ENCODE measurements around the gene AQP2. TPM values are rescaled to one million over a fixed set of nuclear protein-coding genes. Genes with fewer than 3 reads are reported as not detected.
A peak's percentile ranks its signal among the peaks of the same experiment; 100 is the strongest.

Gene AQP2
- total and polyA plus RNA-seq, 4 donors, result not detected

DNA sequence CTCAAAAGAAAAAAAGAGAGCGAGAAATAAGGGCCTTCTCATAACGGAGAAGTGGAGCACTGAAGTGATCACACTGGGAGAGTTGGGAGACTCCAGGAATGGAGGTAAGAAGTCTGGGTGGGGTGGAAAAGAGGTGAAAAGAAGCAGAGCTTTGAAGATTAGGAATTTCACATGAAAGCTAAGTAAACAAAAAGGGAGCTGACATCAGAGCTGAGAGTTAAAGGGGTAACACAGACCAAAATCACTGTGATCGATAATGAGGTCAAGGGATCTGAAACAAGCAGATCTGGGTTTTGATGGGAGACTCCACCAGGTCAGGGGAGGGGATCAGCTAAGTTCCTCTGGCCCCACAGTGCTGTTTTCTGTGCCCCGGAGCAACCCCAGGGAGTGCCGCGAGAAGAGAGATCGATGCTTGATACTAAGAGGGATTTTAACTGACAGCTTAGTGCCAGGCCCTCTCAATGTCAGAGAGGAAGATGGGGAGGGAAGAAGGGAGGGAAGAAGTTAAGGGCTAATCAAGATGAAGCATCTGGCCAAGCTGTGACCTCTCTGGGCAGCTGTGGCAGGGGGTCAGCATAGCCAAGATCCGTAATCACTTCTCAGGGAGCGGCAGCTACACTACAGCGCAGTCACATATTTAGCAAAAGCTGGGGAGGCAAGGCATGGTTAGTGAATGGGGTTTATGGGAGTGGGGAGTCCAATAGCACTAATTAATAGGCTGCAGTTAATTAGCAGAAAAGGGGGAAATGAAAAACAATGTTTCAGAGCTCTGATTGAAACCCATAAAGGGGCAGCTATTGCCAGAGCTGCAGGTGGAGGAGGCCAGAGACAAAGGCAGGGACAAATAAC lies 30.2 kb downstream of the AQP2 start:
- Histone ChIP-seq H3K9ac (ENCODE audit: low read depth in 1 of 2, low read length in 2 of 2) (no peak overlapping the region), H3K36me3 (ENCODE audit: control insufficient read depth in 4 of 4, insufficient read depth in 3 of 4, low read depth in 1 of 4, low read length in 3 of 4) (no peaks in the 10 kb centered on the region), H3K27me3 (ENCODE audit: control insufficient read depth in 4 of 4, insufficient read depth in 4 of 4, low read length in 3 of 4) (no peaks in the 10 kb centered on the region), H3K27ac (ENCODE audit: low read depth in 1 of 2, low read length in 2 of 2) (no peak overlapping the region), H3K9me3 (ENCODE audit: control insufficient read depth in 4 of 4, low read length in 3 of 4) (no peaks in the 10 kb centered on the region), H3K4me1 (ENCODE audit: control insufficient read depth in 4 of 4, insufficient read depth in 4 of 4, low read length in 3 of 4) (peaks cover 0 to 8% (median 3%) of the 10 kb centered on the region in 4 donors), H3K4me3 (ENCODE audit: low read depth in 1 of 3, low read length in 3 of 3) (no peak overlapping the region)
- no peak for DNase-seq (ENCODE audit: low spot score)
- no peak for TF ChIP-seq SP1 (IDR thresholded peaks at IDR 0.05)
- TF ChIP-seq HNF4A (conservative IDR thresholded peaks at IDR 0.05), result no peak
- TF ChIP-seq RXRA (IDR thresholded peaks at IDR 0.05), result peak in 1 of 2 donors; percentile 39
- TF ChIP-seq TAF1 (conservative IDR thresholded peaks at IDR 0.05), result no peak
- no peak for TF ChIP-seq FOXA1 (IDR thresholded peaks at IDR 0.05)
- no peak for TF ChIP-seq JUND (IDR thresholded peaks at IDR 0.05)
- no peak for TF ChIP-seq REST (IDR thresholded peaks at IDR 0.05)
- TF ChIP-seq NR2F2 (IDR thresholded peaks at IDR 0.05), result no peak
- no peak for TF ChIP-seq GABPA (IDR thresholded peaks at IDR 0.05 in 1 of 2, conservative IDR thresholded peaks at IDR 0.05 in 1 of 2)
- 88% methylated on average over 10 of the region's 10 CpGs for WGBS

- no peak overlapping the region for H3K27ac ChIP-seq (ENCODE audit: low read depth in 1 of 2, low read length in 2 of 2)
Measured at GRCh38 chr12:49982246-49983087, 31.9 kb downstream of the AQP2 start.

More at GRCh38 chr12:49982246-49983087, 31.9 kb downstream of the AQP2 start:
- DNase-seq (ENCODE audit: low spot score), result no peak
- peaks cover 0 to 8% (median 3%) of the 10 kb centered on the region in 4 donors for H3K4me1 ChIP-seq (ENCODE audit: control insufficient read depth in 4 of 4, insufficient read depth in 4 of 4, low read length in 3 of 4)
- H3K27me3 ChIP-seq (ENCODE audit: control insufficient read depth in 4 of 4, insufficient read depth in 4 of 4, low read length in 3 of 4), result no peaks in the 10 kb centered on the region
- no peaks in the 10 kb centered on the region for H3K36me3 ChIP-seq (ENCODE audit: control insufficient read depth in 4 of 4, insufficient read depth in 3 of 4, low read depth in 1 of 4, low read length in 3 of 4)
- WGBS, result 94% methylated on average over 7 of the region's 7 CpGs
- no peak for TF ChIP-seq MAX (IDR thresholded peaks at IDR 0.05)
- no peak for TF ChIP-seq CTCF (IDR thresholded peaks at IDR 0.05; ENCODE audit: low read depth, low read length, missing input control)
- TF ChIP-seq JUND (IDR thresholded peaks at IDR 0.05), result no peak
- TF ChIP-seq, protein P1, sequence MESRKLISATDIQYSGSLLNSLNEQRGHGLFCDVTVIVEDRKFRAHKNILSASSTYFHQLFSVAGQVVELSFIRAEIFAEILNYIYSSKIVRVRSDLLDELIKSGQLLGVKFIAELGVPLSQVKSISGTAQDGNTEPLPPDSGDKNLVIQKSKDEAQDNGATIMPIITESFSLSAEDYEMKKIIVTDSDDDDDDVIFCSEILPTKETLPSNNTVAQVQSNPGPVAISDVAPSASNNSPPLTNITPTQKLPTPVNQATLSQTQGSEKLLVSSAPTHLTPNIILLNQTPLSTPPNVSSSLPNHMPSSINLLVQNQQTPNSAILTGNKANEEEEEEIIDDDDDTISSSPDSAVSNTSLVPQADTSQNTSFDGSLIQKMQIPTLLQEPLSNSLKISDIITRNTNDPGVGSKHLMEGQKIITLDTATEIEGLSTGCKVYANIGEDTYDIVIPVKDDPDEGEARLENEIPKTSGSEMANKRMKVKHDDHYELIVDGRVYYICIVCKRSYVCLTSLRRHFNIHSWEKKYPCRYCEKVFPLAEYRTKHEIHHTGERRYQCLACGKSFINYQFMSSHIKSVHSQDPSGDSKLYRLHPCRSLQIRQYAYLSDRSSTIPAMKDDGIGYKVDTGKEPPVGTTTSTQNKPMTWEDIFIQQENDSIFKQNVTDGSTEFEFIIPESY (IDR thresholded peaks at IDR 0.05), result no peak
- no peak for TF ChIP-seq RAD21 (IDR thresholded peaks at IDR 0.05)
- TF ChIP-seq SP1 (IDR thresholded peaks at IDR 0.05), result no peak
- no peak for TF ChIP-seq FOXA1 (IDR thresholded peaks at IDR 0.05)
- no peak for TF ChIP-seq YY1 (IDR thresholded peaks at IDR 0.05)
- TF ChIP-seq RXRA (IDR thresholded peaks at IDR 0.05), result no peak
- no peak for TF ChIP-seq HNF4A (conservative IDR thresholded peaks at IDR 0.05)
- no peak for TF ChIP-seq FOXA2 (IDR thresholded peaks at IDR 0.05)
- H3K9me3 ChIP-seq (ENCODE audit: control insufficient read depth in 4 of 4, low read length in 3 of 4), result no peaks in the 10 kb centered on the region
- no peak overlapping the region for H3K9ac ChIP-seq (ENCODE audit: low read depth in 1 of 2, low read length in 2 of 2)
- H3K4me3 ChIP-seq (ENCODE audit: low read depth in 1 of 3, low read length in 3 of 3), result no peak overlapping the region

All from liver (tissue), 9 donors.